Measurements from ENCODE around the gene ZC3H18.

DNA sequence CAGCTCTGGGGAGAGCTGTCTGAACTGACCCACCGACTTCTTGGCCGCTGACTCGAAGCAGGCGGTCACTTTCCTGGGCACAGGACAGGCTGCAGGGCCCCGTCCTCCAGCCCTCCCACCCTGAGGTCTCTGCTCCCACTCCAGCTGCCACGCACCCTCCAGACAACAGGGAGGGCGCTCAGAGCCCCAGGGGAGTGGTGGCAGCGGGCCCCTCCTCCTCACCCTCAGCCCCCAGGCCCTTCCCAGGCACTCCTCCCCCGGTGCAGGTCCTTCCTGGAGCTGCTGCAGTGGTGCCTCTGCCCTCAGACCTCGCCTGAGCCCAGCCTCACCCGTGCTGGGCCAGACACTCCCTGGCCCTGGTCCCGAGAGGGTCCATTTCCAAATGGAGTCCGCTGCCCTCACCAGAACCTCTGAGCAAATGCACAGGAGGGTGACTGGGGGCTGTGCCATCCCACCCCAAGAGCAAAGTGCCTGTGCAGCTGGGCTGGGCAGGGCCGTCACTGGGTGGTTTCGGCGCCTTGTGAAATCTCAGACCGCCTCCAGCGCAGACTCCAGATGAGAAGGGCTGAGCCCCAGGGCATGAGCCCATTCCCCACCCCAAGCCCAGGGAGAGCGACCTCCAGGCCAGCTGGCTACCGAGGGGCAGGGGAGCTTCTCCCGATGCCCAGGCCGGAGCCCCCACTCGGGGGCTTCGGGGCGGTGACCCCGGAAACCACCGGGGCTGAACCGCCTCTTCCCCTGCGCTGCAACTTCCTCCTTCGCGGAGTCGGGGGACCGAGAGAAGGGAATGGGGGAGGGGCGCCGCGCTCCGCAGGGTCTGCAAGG, 79.9 kb downstream of the ZC3H18 start:
- TF ChIP-seq POLR2A (IDR thresholded peaks at IDR 0.05; ENCODE audit: borderline replicate concordance, extremely low read depth, insufficient read depth, insufficient read length) (no peak), EZH2phosphoT487 (IDR thresholded peaks at IDR 0.05; ENCODE audit: borderline replicate concordance) (no peak), RAD21 (IDR thresholded peaks at IDR 0.05; ENCODE audit: low read depth) (no peak), SIN3A (IDR thresholded peaks at IDR 0.05; ENCODE audit: low read depth) (no peak)
- TF ChIP-seq, protein P1, sequence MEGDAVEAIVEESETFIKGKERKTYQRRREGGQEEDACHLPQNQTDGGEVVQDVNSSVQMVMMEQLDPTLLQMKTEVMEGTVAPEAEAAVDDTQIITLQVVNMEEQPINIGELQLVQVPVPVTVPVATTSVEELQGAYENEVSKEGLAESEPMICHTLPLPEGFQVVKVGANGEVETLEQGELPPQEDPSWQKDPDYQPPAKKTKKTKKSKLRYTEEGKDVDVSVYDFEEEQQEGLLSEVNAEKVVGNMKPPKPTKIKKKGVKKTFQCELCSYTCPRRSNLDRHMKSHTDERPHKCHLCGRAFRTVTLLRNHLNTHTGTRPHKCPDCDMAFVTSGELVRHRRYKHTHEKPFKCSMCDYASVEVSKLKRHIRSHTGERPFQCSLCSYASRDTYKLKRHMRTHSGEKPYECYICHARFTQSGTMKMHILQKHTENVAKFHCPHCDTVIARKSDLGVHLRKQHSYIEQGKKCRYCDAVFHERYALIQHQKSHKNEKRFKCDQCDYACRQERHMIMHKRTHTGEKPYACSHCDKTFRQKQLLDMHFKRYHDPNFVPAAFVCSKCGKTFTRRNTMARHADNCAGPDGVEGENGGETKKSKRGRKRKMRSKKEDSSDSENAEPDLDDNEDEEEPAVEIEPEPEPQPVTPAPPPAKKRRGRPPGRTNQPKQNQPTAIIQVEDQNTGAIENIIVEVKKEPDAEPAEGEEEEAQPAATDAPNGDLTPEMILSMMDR (IDR thresholded peaks at IDR 0.05 in 2 of 3, conservative IDR thresholded peaks at IDR 0.05 in 1 of 3; ENCODE audit: borderline replicate concordance in 1 of 3, insufficient read depth in 1 of 3, low read depth in 2 of 3, low read length in 2 of 3), result no peak
- TF ChIP-seq, protein P2, sequence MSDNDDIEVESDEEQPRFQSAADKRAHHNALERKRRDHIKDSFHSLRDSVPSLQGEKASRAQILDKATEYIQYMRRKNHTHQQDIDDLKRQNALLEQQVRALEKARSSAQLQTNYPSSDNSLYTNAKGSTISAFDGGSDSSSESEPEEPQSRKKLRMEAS (IDR thresholded peaks at IDR 0.05), result no peak
